Activated CD8-positive, alpha-beta T cell treated with anti-CD3 and anti-CD28 coated beads for 36 hours (primary cell): Measurements from ENCODE around the gene COL18A1. TPM values are rescaled to one million over a fixed set of nuclear protein-coding genes. Genes with fewer than 3 reads are reported as not detected.
A peak's percentile ranks its signal among the peaks of the same experiment; 100 is the strongest.

Experiments
- ATAC-seq: fragments of 200-7000 bp; cut with Tn5 transposase; one replicate; pipeline ENCODE4 v1.10.0; 2021; ENCODE audit warnings: mild to moderate bottlenecking, moderate library complexity
- CTCF ChIA-PET: fragments of 350-600 bp; sonication (Branson Sonifier 250); formaldehyde crosslinking; loops from one replicate; lab custom pipeline; 2021; ENCODE audit warnings: antibody characterized with exemption; lab: Charles Lee
- POLR2A ChIA-PET: fragments of 350-600 bp; sonication (Branson Sonifier 250); formaldehyde crosslinking; loops from one replicate; lab custom pipeline; 2021; ENCODE audit warnings: antibody characterized with exemption; lab: Charles Lee
- DNase-seq: peaks from one replicate; pipeline ENCODE4 v3.0.0-alpha.2; 2020
- H3K27ac Mint-ChIP-seq: one replicate; pipeline ENCODE4 v1.8.0; 2021; ENCODE audit warnings: mild to moderate bottlenecking, mixed read lengths
- H3K27me3 Mint-ChIP-seq: one replicate; pipeline ENCODE4 v1.8.0; 2021; ENCODE audit warnings: mixed read lengths
- H3K36me3 Mint-ChIP-seq: one replicate; pipeline ENCODE4 v1.8.0; 2021; ENCODE audit warnings: low read depth, mixed read lengths
- H3K4me1 Mint-ChIP-seq: one replicate; pipeline ENCODE4 v1.8.0; 2021; ENCODE audit warnings: low read depth, mixed read lengths
- H3K4me3 Mint-ChIP-seq: one replicate; pipeline ENCODE4 v1.8.0; 2021; ENCODE audit warnings: mild to moderate bottlenecking, moderate library complexity, mixed read lengths
- H3K9me3 Mint-ChIP-seq: one replicate; pipeline ENCODE4 v1.8.0; 2021; ENCODE audit warnings: mixed read lengths
- intact Hi-C: fragments of 100-400 bp; cut with micrococcal nuclease; formaldehyde crosslinking; loops from one replicate; pipeline ENCODE4 v1.10.0; 2022
- total RNA-seq, 2 experiments: library from RNA; stranded (reverse); gene quantifications; one replicate each; pipeline ENCODE4 v1.2.3, GENCODE V29; 2021
- TF ChIP-seq, protein P1 (sequence below): fragments of 200-600 bp; IDR thresholded peaks from one replicate; pipeline ENCODE4 v1.8.0; 2022; ENCODE audit warnings: antibody characterized with exemption, mild to moderate bottlenecking

COL18A1 gene
- total RNA-seq, 2 experiments from 2014 or later: 9.4 to 9.7 TPM

DNA sequence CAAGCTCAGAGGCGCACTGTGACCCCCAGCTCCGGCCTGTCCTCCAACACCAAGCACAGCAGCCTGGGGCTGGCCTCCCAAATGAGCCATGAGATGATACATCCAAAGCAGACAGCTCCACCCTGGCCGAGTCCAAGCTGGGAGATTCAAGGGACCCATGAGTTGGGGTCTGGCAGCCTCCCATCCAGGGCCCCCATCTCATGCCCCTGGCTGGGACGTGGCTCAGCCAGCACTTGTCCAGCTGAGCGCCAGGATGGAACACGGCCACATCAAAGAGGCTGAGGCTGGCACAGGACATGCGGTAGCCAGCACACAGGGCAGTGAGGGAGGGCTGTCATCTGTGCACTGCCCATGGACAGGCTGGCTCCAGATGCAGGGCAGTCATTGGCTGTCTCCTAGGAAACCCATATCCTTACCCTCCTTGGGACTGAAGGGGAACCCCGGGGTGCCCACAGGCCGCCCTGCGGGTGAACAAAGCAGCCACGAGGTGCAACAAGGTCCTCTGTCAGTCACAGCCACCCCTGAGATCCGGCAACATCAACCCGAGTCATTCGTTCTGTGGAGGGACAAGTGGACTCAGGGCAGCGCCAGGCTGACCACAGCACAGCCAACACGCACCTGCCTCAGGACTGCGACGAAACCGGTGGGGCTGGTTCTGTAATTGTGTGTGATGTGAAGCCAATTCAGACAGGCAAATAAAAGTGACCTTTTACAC lies 108.2 kb downstream of the COL18A1 start:
- ChIA-PET CTCF (no interaction called here), POLR2A (interaction anchor here (1.2 to 1.4 kb wide), 2 partner anchors 9 to 23 kb away, joined by 3 to 6 read pairs; no protein-coding TSS in a partner anchor)
- peaks cover 4% of the 10 kb centered on the region for H3K9me3 Mint-ChIP-seq
- H3K4me3 Mint-ChIP-seq: no peak overlapping the region
- no peak overlapping the region for H3K27ac Mint-ChIP-seq
- TF ChIP-seq, protein P1, sequence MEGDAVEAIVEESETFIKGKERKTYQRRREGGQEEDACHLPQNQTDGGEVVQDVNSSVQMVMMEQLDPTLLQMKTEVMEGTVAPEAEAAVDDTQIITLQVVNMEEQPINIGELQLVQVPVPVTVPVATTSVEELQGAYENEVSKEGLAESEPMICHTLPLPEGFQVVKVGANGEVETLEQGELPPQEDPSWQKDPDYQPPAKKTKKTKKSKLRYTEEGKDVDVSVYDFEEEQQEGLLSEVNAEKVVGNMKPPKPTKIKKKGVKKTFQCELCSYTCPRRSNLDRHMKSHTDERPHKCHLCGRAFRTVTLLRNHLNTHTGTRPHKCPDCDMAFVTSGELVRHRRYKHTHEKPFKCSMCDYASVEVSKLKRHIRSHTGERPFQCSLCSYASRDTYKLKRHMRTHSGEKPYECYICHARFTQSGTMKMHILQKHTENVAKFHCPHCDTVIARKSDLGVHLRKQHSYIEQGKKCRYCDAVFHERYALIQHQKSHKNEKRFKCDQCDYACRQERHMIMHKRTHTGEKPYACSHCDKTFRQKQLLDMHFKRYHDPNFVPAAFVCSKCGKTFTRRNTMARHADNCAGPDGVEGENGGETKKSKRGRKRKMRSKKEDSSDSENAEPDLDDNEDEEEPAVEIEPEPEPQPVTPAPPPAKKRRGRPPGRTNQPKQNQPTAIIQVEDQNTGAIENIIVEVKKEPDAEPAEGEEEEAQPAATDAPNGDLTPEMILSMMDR: no peak
- DNase-seq (no peak), ATAC-seq (no peak)
- peaks cover 22% of the 10 kb centered on the region for H3K36me3 Mint-ChIP-seq
- intact Hi-C loops: no loop called here
- H3K27me3 Mint-ChIP-seq: no peaks in the 10 kb centered on the region
- peaks cover 9% of the 10 kb centered on the region for H3K4me1 Mint-ChIP-seq

DNA sequence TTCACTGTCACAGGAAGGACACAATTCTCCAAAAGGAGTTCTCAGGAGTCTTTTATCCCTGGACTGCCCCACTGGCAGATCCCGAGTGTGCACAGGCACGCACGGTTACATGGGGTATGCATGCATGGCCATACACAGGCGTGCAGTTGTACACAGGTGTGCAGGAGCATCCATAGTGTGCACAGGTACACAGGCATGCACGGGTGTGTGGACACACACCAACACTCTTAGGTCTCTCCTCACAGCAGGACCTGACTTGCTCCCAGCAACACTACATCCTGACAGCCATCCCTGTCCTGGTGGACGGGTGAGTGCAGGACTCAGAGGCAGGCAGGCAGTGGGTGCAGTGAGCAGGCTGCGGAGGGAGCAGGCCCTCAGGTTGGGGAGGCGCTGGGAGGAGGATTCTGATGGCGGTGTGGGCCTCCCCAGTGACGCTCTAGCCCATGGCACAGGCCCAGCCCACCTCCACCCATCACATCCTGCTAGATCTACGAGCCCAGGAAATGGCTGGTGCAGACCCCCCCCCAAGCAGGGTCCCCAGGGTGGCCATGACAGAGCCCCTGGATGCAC lies 108.9 kb downstream of the COL18A1 start:
- Mint-ChIP-seq H3K4me1 (peaks cover 15% of the 10 kb centered on the region), H3K4me3 (no peak overlapping the region), H3K27ac (peak overlapping the region; percentile 34), H3K36me3 (peaks cover 29% of the 10 kb centered on the region), H3K9me3 (peaks cover 10% of the 10 kb centered on the region), H3K27me3 (no peaks in the 10 kb centered on the region)
- TF ChIP-seq, protein P1: no peak
- POLR2A ChIA-PET: no interaction called here
- CTCF ChIA-PET: interaction anchor here (1.5 kb wide), 1 partner anchor 82 kb away, joined by 3 read pairs; no protein-coding TSS in a partner anchor
- intact Hi-C loops: no loop called here
- ATAC-seq (no peak), DNase-seq (no peak)

DNA sequence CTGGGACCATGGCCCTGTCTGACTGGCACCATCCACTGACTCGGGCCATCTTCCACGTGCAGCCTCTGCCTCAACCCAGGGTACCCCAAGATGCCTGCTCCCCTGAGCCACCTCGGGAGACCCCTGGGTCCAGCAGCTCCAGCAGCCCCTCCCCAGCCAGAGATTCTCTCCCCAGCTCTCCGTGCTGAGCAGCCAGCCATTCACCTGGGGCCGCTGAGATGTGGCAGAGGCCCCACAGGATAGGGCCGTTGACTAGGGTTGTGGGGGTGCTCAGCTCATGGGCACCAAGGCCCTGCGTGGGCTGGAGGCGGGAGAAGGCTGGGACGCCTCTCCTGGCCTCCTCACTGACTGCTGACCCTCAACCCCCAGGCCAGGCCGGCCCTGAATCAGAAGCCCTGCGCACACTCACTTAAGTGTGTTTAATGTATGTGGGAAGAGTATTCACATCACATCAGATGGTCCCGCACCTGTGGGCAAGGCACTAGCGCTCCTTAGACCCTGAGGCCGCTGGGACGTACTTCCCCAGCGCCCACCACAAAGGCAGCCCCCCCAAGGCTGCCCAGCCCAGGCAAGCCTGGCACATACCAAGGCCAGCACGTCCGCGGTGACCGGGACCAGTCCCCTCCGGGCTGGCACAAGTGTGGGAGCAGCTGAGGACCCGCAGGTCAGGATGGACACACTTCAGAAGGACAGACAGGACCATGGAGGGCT lies 109.5 kb downstream of the COL18A1 start:
- CTCF ChIA-PET: interaction anchor here (1.5 kb wide), 1 partner anchor 82 kb away, joined by 3 read pairs; no protein-coding TSS in a partner anchor
- Mint-ChIP-seq H3K4me3 (no peak overlapping the region), H3K27me3 (no peaks in the 10 kb centered on the region), H3K9me3 (peaks cover 15% of the 10 kb centered on the region), H3K36me3 (peaks cover 36% of the 10 kb centered on the region), H3K4me1 (peaks cover 15% of the 10 kb centered on the region), H3K27ac (no peak overlapping the region)
- ATAC-seq (no peak), DNase-seq (no peak)
- POLR2A ChIA-PET: interaction anchor here (1.0 kb wide), 1 partner anchor 18 kb away, joined by 4 read pairs; no protein-coding TSS in a partner anchor
- intact Hi-C loops: no loop called here
- TF ChIP-seq, protein P1: no peak

DNA sequence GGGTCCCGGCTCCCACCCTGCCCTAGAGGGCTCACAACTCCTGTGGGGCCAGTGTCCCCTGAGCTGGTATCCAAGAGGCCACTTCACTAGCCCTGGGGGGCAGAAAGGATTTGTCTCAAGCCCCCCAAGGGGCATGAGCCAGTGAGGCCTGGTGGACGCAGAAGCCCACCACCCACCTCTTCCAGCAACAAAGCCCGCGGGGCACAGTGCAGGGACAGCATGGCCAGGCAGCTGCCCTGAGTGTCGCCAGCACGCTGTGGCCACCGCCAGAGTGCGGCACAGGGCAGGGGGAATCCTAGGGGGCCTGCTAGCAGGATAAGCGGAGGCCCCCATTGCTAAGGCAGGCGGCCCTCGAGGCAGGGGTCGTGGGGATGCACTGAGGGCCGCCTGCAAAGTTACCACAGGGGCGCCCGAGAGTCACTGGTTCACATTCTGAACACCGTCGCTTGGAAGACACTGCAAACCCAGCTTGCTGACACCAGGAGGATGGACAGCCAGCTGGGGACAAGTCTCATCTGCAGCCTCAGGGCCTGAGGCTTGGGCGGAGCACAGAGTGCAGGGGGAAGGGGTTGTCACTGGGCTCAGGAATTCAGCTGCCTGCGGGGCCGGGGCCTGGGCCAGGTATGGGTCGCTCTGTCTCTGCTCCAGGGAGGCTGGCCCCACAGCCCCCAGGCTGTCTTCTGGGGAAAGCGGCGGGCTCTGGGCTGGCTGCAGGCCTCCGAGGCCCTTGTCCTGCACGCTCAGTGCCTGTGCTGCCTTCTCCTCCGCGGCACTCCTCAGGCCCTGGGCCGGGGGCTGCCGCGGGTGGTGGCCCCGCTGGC lies 110.5 kb downstream of the COL18A1 start:
- Mint-ChIP-seq H3K4me3 (no peak overlapping the region), H3K36me3 (peaks cover 45% of the 10 kb centered on the region), H3K27me3 (no peaks in the 10 kb centered on the region), H3K4me1 (peaks cover 15% of the 10 kb centered on the region), H3K9me3 (peaks cover 25% of the 10 kb centered on the region), H3K27ac (no peak overlapping the region)
- ChIA-PET CTCF (interaction anchor here (1.5 kb wide), 1 partner anchor 81 kb away, joined by 3 read pairs; no protein-coding TSS in a partner anchor), POLR2A (interaction anchor here (0.6 to 1.0 kb wide), 2 partner anchors 8 to 17 kb away, joined by 3 to 4 read pairs; no protein-coding TSS in a partner anchor)
- no peak for DNase-seq
- intact Hi-C loops: no loop called here
- TF ChIP-seq, protein P1: no peak
- no peak for ATAC-seq
